A673 (cell line): ENCODE measurements around the gene SLC22A15. TPM values are rescaled to one million over a fixed set of nuclear protein-coding genes. Genes with fewer than 3 reads are reported as not detected.
A peak's percentile ranks its signal among the peaks of the same experiment; 100 is the strongest.

ENCODE experiments used
- BruUV-seq: library from RNA; stranded (reverse); fragments of 400-500 nt; replicated peaks from 2 replicates; lab custom pipeline; 2021; lab: Mats Ljungman, UMichigan
- CTCF ChIA-PET: fragments of 300-600 bp; sonication (Branson Sonifier 250); formaldehyde crosslinking; loops from one replicate; lab custom pipeline; 2022; ENCODE audit warnings: antibody characterized with exemption; lab: Charles Lee
- POLR2A ChIA-PET: fragments of 300-600 bp; sonication (Branson Sonifier 250); formaldehyde crosslinking; loops from one replicate; lab custom pipeline; 2022; ENCODE audit warnings: antibody characterized with exemption; ENCODE audit not compliant: low non-redundant PET; lab: Charles Lee
- DNase-seq: peaks from one replicate; pipeline ENCODE4 v3.0.0-alpha.2; 2015; ENCODE audit warnings: low spot score
- H3K27ac ChIP-seq: fragments of 200-600 bp; sonication (generic); 2 replicates; pipeline ENCODE4 v1.5.1; 2016; ENCODE audit warnings: mixed run types, low read depth, mild to moderate bottlenecking, mixed read lengths, antibody characterized with exemption, low read length; ENCODE audit not compliant: poor library complexity, severe bottlenecking
- H3K27me3 ChIP-seq: fragments of 200-600 bp; sonication (generic); replicated peaks from 2 replicates; pipeline ENCODE4 v1.6.1; 2017; ENCODE audit warnings: mixed run types, low read depth, mild to moderate bottlenecking, mixed read lengths, antibody characterized with exemption, low read length; ENCODE audit not compliant: insufficient read depth, poor library complexity
- H3K36me3 ChIP-seq: fragments of 200-600 bp; sonication (generic); 2 replicates; pipeline ENCODE4 v1.6.1; 2016; ENCODE audit warnings: mixed run types, mild to moderate bottlenecking, mixed read lengths, antibody characterized with exemption, low read length; ENCODE audit not compliant: insufficient read depth, poor library complexity, severe bottlenecking
- H3K4me1 ChIP-seq: fragments of 200-600 bp; sonication (generic); 2 replicates; pipeline ENCODE4 v1.6.1; 2017; ENCODE audit warnings: mixed run types, mild to moderate bottlenecking, mixed read lengths, antibody characterized with exemption, low read length; ENCODE audit not compliant: insufficient read depth, poor library complexity, severe bottlenecking
- H3K4me3 ChIP-seq: fragments of 200-600 bp; sonication (generic); 2 replicates; pipeline ENCODE4 v1.5.1; 2016; ENCODE audit warnings: low read depth, mixed run types, mild to moderate bottlenecking, mixed read lengths, low read length; ENCODE audit not compliant: poor library complexity, severe bottlenecking
- H3K9me3 ChIP-seq: fragments of 200-600 bp; sonication (generic); 2 replicates; pipeline ENCODE4 v1.6.1; 2016; ENCODE audit warnings: mixed run types, low read depth, mild to moderate bottlenecking, mixed read lengths, antibody characterized with exemption, low read length; ENCODE audit not compliant: poor library complexity, severe bottlenecking
- CTCF ChIP-seq: fragments of 300-800, 200-600 bp; sonication (generic); conservative IDR thresholded peaks from 2 replicates; pipeline ENCODE4 v1.5.1; 2017; ENCODE audit warnings: low read depth, mild to moderate bottlenecking, antibody characterized with exemption, low read length, moderate library complexity, mixed read lengths
- EZH2 ChIP-seq: fragments of 200-600 bp; sonication (generic); IDR thresholded peaks from 2 replicates; pipeline ENCODE4 v1.6.1; 2017; ENCODE audit warnings: borderline replicate concordance, low read depth, mild to moderate bottlenecking, mixed read lengths, antibody characterized with exemption, low read length; ENCODE audit not compliant: poor library complexity, severe bottlenecking
- intact Hi-C: fragments of 100-400 bp; cut with micrococcal nuclease; formaldehyde crosslinking; loops from one replicate; pipeline ENCODE4 v1.10.0; 2022; ENCODE audit not compliant: unreplicated experiment
- total RNA-seq: library from RNA; stranded (reverse); gene quantifications from 2 replicates; pipeline ENCODE4 v1.2.3, GENCODE V29; 2021

The SLC22A15 gene
- total RNA-seq, 1 experiment from 2014 or later, result 0.39 TPM

DNA sequence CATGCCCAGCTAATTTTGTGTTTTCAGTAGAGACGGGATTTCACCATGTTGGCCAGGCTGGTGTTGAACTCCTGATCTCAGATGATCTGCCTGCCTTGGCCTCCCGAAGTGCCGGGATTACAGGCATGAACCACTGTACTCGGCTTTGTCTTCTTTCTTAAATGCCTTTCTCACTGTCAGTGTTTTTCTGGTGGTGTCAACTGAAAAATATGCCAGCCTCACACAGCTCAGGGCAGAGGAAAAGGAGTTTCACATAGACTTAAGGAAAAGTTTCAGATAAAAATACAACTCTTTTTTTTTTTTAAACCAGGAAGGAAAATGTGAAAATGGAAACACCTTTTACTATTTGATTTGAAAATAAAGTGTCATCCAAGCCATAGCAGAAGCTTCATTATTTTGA, 130.3 kb downstream of the SLC22A15 start:
- POLR2A ChIA-PET, result no interaction called here
- intact Hi-C loops, result no loop called here
- H3K4me1 ChIP-seq, result peaks cover 19% of the 10 kb centered on the region
- no peaks in the 10 kb centered on the region for H3K27me3 ChIP-seq
- no peak for DNase-seq
- CTCF ChIA-PET, result no interaction called here
- H3K36me3 ChIP-seq, result no peaks in the 10 kb centered on the region
- no peaks in the 10 kb centered on the region for H3K9me3 ChIP-seq
- no peak for TF ChIP-seq CTCF
- TF ChIP-seq EZH2, result no peak
- H3K4me3 ChIP-seq, result no peak overlapping the region
- no TSS peak for BruUV-seq
- H3K27ac ChIP-seq, result no peak overlapping the region

DNA sequence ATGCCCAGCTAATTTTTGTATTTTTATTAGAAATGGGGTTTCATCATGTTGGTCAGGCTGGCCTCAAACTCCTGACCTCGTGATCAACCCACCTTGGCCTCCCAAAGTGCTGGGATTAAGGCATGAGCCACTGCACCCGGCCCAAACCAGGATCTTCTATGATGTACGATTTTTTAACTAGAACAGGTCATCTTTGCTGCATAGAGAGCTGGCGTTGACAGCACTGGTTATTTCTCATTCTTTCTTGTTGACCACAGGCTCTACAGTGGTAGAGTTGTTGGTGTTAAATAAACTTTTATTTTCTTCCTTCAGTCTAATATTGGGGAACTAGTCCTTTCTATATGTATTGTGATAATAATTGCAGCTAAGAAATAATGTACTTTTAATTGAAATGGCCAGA, 131.1 kb downstream of the SLC22A15 start:
- H3K4me1 ChIP-seq, result peaks cover 24% of the 10 kb centered on the region
- no peaks in the 10 kb centered on the region for H3K36me3 ChIP-seq
- no TSS peak for BruUV-seq
- no peak overlapping the region for H3K27ac ChIP-seq
- ChIA-PET CTCF (interaction anchor here (0.6 kb wide), 1 partner anchor 269 kb away, joined by 7 read pairs; no protein-coding TSS in a partner anchor), POLR2A (no interaction called here)
- no peaks in the 10 kb centered on the region for H3K27me3 ChIP-seq
- intact Hi-C loops, result no loop called here
- no peak for DNase-seq
- no peak overlapping the region for H3K4me3 ChIP-seq
- TF ChIP-seq EZH2, result no peak
- no peaks in the 10 kb centered on the region for H3K9me3 ChIP-seq

DNA sequence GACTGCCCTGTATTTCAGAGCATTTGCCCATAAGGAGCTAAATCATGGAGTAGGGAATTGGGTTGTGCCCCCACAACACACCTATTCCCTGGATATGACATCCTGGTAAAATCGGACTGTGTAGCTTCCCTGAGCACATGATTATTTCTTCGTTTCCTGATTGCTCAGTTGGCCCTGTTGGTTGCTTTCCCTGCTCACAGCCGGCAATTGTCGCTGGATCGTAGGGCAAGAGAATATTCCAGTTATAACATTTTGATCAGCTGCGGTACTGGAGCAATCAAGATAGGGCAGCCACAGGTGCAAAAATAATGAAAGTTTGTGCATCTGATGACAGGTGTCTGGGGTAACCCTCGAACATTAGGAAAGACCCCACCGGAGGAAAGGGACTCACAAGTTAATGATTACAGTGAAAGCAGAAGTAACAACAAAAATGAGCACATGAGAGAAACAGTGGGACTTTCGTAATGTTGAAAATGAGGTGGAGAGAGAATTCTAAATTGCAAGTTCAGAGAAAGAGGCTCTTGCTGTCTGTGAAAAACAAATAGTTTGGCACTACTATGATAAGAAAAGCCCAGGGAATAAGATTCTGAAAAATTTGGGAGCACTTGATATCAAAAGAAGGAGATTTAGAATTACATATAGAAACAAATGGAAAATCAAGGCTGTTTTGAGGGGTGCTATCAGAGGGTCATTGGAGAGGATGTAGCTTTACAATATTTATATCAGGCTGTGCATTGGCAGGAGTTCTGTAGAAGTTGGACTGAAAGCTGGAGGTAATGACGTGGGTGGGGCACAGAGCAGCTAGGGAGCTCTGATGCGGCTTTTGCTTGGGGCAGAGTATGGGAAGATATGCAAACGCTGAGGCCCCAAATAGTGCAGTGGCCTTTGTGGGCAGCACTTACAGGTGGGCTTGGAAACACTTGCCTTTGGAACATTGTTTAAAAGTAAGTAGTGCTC, 134.5 kb downstream of the SLC22A15 start, which contains the start of gene MAB21L3:
TSS of gene MAB21L3 (plus strand) at position 833 of the 957 bp plus-strand sequence. CDS start 1,217 bp downstream, outside the sequence.
- BruUV-seq, result no TSS peak
- H3K36me3 ChIP-seq, result no peaks in the 10 kb centered on the region
- CTCF ChIA-PET, result interaction anchor here (0.6 to 1.1 kb wide), 3 partner anchors 28 to 438 kb away, joined by 3 to 4 read pairs (median 4); no protein-coding TSS in a partner anchor
- intact Hi-C loops, result no loop called here
- no peaks in the 10 kb centered on the region for H3K27me3 ChIP-seq
- peak within 1 kb of the TSS; percentile 43 for H3K27ac ChIP-seq
- H3K4me3 ChIP-seq, result no peak within 1 kb of the TSS
- no peak for DNase-seq
- POLR2A ChIA-PET, result interaction anchor here (0.6 kb wide), 1 partner anchor 25 kb away, joined by 5 read pairs; no protein-coding TSS in a partner anchor
- peaks cover 35% of the 10 kb centered on the region for H3K4me1 ChIP-seq
- H3K9me3 ChIP-seq, result no peaks in the 10 kb centered on the region
- no peak for TF ChIP-seq EZH2
- no peak for TF ChIP-seq CTCF
